HL-60/S4 treated with phorbol 12-myristate 13-acetate at 8.2 ng/mL for 4 days and 3 days (cell line): ENCODE measurements around the gene NTRK2.

ENCODE experiments used
- in situ Hi-C: fragments of 300-500 bp; cut with MboI; formaldehyde crosslinking; loops from 2 replicates; pipeline ENCODE4 v1.15.0; 2022; ENCODE audit warnings: low sequenced_read_pairs

NTRK2 gene

GRCh38 chr9:84811751-84812074 is 142.2 kb downstream of the NTRK2 start:
- in situ Hi-C loops, result no loop called here

GRCh38 chr9:84812355-84812754 is 142.8 kb downstream of the NTRK2 start:
- in situ Hi-C loops, result no loop called here

DNA sequence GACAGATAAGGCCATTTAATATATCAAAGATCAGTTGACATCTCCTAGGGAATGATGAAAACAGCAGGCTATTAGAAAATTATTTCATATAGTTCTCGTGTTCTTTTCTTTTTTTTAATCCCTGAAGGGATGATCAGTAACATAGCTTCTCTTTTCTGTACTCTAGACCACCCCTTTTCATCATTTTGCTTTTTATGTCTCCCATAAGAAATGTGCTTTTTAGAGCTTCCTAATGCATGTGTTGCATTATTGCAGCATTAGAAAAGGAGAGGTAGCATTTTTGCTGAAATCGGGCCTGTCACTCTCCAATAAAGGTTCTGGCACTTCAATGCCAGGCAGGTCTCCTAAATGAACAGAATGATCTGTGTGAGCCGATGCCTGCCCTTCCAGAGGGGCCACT is 143.3 kb downstream of the NTRK2 start:
- in situ Hi-C loops, result no loop called here

GRCh38 chr9:84815554-84815953 is 146.0 kb downstream of the NTRK2 start:
- in situ Hi-C loops, result no loop called here

- in situ Hi-C loops, result no loop called here
Measured at GRCh38 chr9:84817038-84817437, 147.5 kb downstream of the NTRK2 start.

- in situ Hi-C loops, result no loop called here
Measured at GRCh38 chr9:84818791-84819190, 149.3 kb downstream of the NTRK2 start.

GRCh38 chr9:84819491-84819991 is 150.0 kb downstream of the NTRK2 start:
- in situ Hi-C loops, result no loop called here

GRCh38 chr9:84821431-84821830 is 151.9 kb downstream of the NTRK2 start:
- in situ Hi-C loops, result no loop called here

- in situ Hi-C loops, result no loop called here
Measured at GRCh38 chr9:84822589-84823233, 153.2 kb downstream of the NTRK2 start.

- in situ Hi-C loops, result no loop called here
Measured at GRCh38 chr9:84823421-84824271, 154.1 kb downstream of the NTRK2 start.

GRCh38 chr9:84827216-84827765 is 157.8 kb downstream of the NTRK2 start:
- in situ Hi-C loops, result no loop called here

GRCh38 chr9:84828046-84828445 is 158.5 kb downstream of the NTRK2 start:
- in situ Hi-C loops, result no loop called here

DNA sequence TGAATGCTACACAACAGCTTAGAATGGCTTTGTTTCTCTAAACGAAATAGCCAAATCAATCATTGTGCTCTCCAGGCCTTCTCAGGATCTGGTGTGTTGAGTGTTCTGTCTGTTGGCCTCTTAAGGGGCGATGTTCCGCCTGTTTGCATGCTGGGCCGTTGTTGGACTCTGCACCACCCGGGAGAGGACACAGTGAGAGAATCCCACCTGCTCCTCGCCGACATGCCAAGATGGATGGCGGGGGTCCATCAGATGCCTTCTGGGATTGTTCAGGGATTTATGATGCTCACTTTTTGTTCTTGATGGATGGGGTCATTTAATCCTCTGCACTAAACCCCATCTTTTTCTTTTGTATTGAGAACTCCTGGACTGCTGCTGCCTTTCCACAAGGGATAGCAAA is 159.9 kb downstream of the NTRK2 start:
- in situ Hi-C loops, result no loop called here

GRCh38 chr9:84829997-84830696 is 160.6 kb downstream of the NTRK2 start:
- in situ Hi-C loops, result no loop called here

DNA sequence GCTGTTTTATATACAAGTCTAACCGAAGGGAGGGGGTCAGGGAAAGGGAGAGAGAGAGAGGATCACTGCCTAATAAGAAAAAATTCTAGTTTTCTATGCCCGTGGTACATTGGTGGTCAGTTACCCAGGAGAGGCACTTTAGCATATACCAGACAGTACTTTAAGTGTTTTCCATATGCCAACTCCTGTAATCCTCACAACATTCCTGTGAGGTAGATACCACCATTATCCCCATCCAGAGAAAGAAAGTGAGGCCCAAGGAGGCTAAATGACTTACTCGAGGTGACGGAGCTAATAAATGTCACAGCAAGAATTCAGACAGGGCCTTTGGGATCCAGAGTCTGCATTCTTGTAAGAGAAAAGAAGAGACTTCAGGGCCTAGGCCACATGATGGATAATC is 161.8 kb downstream of the NTRK2 start:
- in situ Hi-C loops, result no loop called here

GRCh38 chr9:84832453-84832852 is 162.9 kb downstream of the NTRK2 start:
- in situ Hi-C loops, result no loop called here

GRCh38 chr9:84834426-84834825 is 164.9 kb downstream of the NTRK2 start:
- in situ Hi-C loops, result no loop called here

DNA sequence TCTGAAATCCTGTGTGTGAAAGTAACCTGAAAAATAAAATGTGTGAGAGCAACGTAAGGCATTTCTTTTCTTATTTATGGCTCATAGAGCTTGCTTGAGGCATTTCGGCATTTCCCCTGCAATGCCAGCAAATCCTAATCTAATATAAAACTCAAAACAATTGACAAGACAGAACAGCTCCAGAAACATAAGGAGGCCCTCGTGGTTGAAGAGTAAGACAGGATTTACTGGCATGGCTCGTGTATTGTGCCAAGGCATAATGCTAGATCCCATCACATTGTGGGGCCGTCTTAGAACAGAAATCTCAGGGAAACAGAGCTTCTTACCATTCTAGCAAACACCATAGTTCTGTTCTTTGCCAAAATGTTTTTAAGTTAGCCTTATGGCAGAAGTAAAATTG is 166.2 kb downstream of the NTRK2 start:
- in situ Hi-C loops, result no loop called here

- in situ Hi-C loops, result no loop called here
Measured at GRCh38 chr9:84838879-84839278, 169.3 kb downstream of the NTRK2 start.

GRCh38 chr9:84839541-84839940 is 170.0 kb downstream of the NTRK2 start:
- in situ Hi-C loops, result no loop called here

DNA sequence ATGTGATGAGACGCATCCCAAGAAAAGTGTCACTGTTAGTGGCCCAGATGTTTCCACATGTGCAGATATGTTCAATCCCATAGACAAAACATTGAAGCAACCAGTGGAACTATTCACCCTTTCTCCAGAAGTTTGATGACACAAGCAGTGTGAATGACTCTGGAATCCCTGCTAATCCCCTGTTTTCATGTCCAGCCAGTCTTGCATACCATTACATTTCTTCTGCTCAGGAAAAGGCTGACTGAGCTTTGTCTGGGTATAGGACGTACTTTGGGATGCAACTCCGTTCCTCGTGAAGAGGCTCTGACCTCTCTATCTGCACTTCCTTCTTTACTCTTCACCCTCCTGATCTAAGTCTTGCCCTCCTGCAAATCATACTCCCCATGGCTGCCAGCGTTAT is 172.4 kb downstream of the NTRK2 start:
- in situ Hi-C loops, result no loop called here
